B cell (primary cell): ENCODE data around the gene RNF150. TPM values are rescaled to one million over a fixed set of nuclear protein-coding genes. Genes with fewer than 3 reads are reported as not detected.

Experiments used
- ATAC-seq: fragments of 200-7000 bp; cut with Tn5 transposase; one replicate; pipeline ENCODE4 v1.10.0; 2021; ENCODE audit warnings: low read depth, mild to moderate bottlenecking, moderate number of reproducible peaks, moderate library complexity
- CTCF ChIA-PET: fragments of 350-600 bp; sonication (Branson Sonifier 250); formaldehyde crosslinking; loops from one replicate; lab custom pipeline; 2021; ENCODE audit warnings: antibody characterized with exemption, inconsistent platforms; lab: Charles Lee
- POLR2A ChIA-PET: fragments of 350-600 bp; sonication (Branson Sonifier 250); formaldehyde crosslinking; loops from one replicate; lab custom pipeline; 2021; ENCODE audit warnings: antibody characterized with exemption; lab: Charles Lee
- DNase-seq: peaks from one replicate; pipeline ENCODE4 v3.0.0; 2013
- H2AFZ ChIP-seq: 2 replicates; pipeline ENCODE4 v1.6.1; 2012; ENCODE audit warnings: mild to moderate bottlenecking, low read depth, low read length; ENCODE audit not compliant: insufficient read depth, poor library complexity, severe bottlenecking
- H3K27ac ChIP-seq, 2 donors: 1 replicate in 1 of 2; 2 replicates in 1 of 2; pipeline ENCODE4 v1.5.1; 2012 to 2013; ENCODE audit warnings: low read length in 2 of 2, mild to moderate bottlenecking in 2 of 2, moderate library complexity in 1 of 2
- H3K27me3 ChIP-seq, 4 experiments: fragments of 200-600 bp in 1 of 4; sonication (generic) in 1 of 4; replicated peaks in 1 of 4; 1 replicate in 2 of 4; 2 replicates in 2 of 4; pipeline versions ENCODE4 v1.6.1 to v1.7.0; 2013 to 2016; ENCODE audit warnings: low read length in 3 of 4, mild to moderate bottlenecking in 2 of 4, mixed read lengths in 1 of 4, moderate library complexity in 1 of 4; ENCODE audit not compliant: insufficient read depth in 4 of 4, control insufficient read depth in 3 of 4; ENCODE audit errors: control extremely low read depth in 1 of 4
- H3K36me3 ChIP-seq, 2 experiments: replicated peaks in 1 of 2; 1 replicate in 1 of 2; 2 replicates in 1 of 2; pipeline versions ENCODE4 v1.6.1 to v1.7.1; 2013; ENCODE audit warnings: low read length in 1 of 2; ENCODE audit not compliant: insufficient read depth in 2 of 2, control insufficient read depth in 1 of 2; ENCODE audit errors: control extremely low read depth in 1 of 2, extremely low read depth in 1 of 2
- H3K4me1 ChIP-seq, 2 donors: fragments of 200-600 bp in 1 of 2; sonication (generic) in 1 of 2; 1 replicate in 1 of 2; 2 replicates in 1 of 2; pipeline versions ENCODE4 v1.5.1 to v1.6.1; 2013 to 2017; ENCODE audit warnings: low read length in 2 of 2; ENCODE audit not compliant: control insufficient read depth in 2 of 2, insufficient read depth in 2 of 2
- H3K4me2 ChIP-seq: replicated peaks from 2 replicates; pipeline ENCODE3; 2012; ENCODE audit warnings: mild to moderate bottlenecking, low read depth, low read length; ENCODE audit not compliant: poor library complexity, severe bottlenecking
- H3K4me3 ChIP-seq, 5 experiments: fragments of 200-600 bp in 1 of 5; sonication (generic) in 1 of 5; 1 replicate in 3 of 5; 2 replicates in 2 of 5; pipeline versions ENCODE4 v1.5.1 to v1.7.0; 2011 to 2016; ENCODE audit warnings: low read length in 4 of 5, mild to moderate bottlenecking in 4 of 5, low read depth in 2 of 5, control low read depth in 1 of 5, moderate library complexity in 1 of 5; ENCODE audit not compliant: insufficient read depth in 1 of 5; ENCODE audit errors: control extremely low read depth in 1 of 5, extremely low read depth in 1 of 5
- H3K79me2 ChIP-seq: fragments of 200-600 bp; sonication (generic); one replicate; pipeline ENCODE4 v1.6.0; 2016; ENCODE audit warnings: low read length; ENCODE audit not compliant: control insufficient read depth, insufficient read depth
- H3K9ac ChIP-seq: fragments of 200-600 bp; sonication (generic); 2 replicates; pipeline ENCODE4 v1.6.1; 2017; ENCODE audit warnings: mild to moderate bottlenecking, low read length, moderate library complexity
- H3K9me3 ChIP-seq, 3 donors: one replicate each; pipeline versions ENCODE4 v1.6.1 to v1.7.1; 2013; ENCODE audit warnings: low read length in 2 of 3; ENCODE audit not compliant: control insufficient read depth in 2 of 3, insufficient read depth in 1 of 3; ENCODE audit errors: control extremely low read depth in 1 of 3
- H4K20me1 ChIP-seq: 2 replicates; pipeline ENCODE4 v1.6.0; 2012; ENCODE audit warnings: mild to moderate bottlenecking, low read length; ENCODE audit not compliant: insufficient read depth, control insufficient read depth, poor library complexity, severe bottlenecking
- H3K27ac Mint-ChIP-seq: one replicate; pipeline ENCODE4 v1.8.0; 2021; ENCODE audit warnings: mixed read lengths
- H3K27me3 Mint-ChIP-seq: one replicate; pipeline ENCODE4 v1.8.0; 2021; ENCODE audit warnings: mixed read lengths
- H3K4me1 Mint-ChIP-seq: one replicate; pipeline ENCODE4 v1.8.0; 2021; ENCODE audit warnings: mixed read lengths
- H3K4me3 Mint-ChIP-seq: one replicate; pipeline ENCODE4 v1.8.0; 2021; ENCODE audit warnings: mixed read lengths
- H3K9me3 Mint-ChIP-seq: one replicate; pipeline ENCODE4 v1.8.0; 2022; ENCODE audit warnings: mixed read lengths; ENCODE audit not compliant: insufficient read depth
- EZH2 ChIP-seq: IDR thresholded peaks from 2 replicates; pipeline ENCODE4 v1.6.1; 2012; ENCODE audit warnings: borderline replicate concordance, low read depth, mild to moderate bottlenecking, moderate library complexity, low read length; ENCODE audit not compliant: insufficient read depth, poor library complexity, severe bottlenecking
- WGBS: methylation state at CpG from one replicate; pipeline ENCODE4 v1.1.5; 2013; ENCODE audit warnings: missing lambda C conversion rate; ENCODE audit not compliant: insufficient coverage; 5-methylcytosine and 5-hydroxymethylcytosine counted together
- intact Hi-C: fragments of 100-400 bp; cut with micrococcal nuclease; formaldehyde crosslinking; loops from one replicate; pipeline ENCODE4 v1.10.0; 2022
- polyA plus RNA-seq: library from polyadenylated mRNA; depleted of rRNA; stranded (reverse); fragments of >200 nt; gene quantifications from 2 replicates; pipeline ENCODE4 v1.2.3, GENCODE V29; 2012
- total RNA-seq, 2 donors: library from RNA; stranded (reverse); fragments of 120-200 nt in 1 of 2; gene quantifications; 1 replicate in 1 of 2; 2 replicates in 1 of 2; pipeline versions ENCODE4 v1.2.3 to v1.2.4, GENCODE V29; 2013 to 2022
- TF ChIP-seq, protein P1 (sequence below): fragments of 200-600 bp; IDR thresholded peaks from one replicate; pipeline ENCODE4 v1.8.0; 2022; ENCODE audit warnings: antibody characterized with exemption, mild to moderate bottlenecking

The RNF150 gene
- total and polyA plus RNA-seq, 2 donors (not counting 1 experiment from before 2014, with no cell fraction given), result not detected

DNA sequence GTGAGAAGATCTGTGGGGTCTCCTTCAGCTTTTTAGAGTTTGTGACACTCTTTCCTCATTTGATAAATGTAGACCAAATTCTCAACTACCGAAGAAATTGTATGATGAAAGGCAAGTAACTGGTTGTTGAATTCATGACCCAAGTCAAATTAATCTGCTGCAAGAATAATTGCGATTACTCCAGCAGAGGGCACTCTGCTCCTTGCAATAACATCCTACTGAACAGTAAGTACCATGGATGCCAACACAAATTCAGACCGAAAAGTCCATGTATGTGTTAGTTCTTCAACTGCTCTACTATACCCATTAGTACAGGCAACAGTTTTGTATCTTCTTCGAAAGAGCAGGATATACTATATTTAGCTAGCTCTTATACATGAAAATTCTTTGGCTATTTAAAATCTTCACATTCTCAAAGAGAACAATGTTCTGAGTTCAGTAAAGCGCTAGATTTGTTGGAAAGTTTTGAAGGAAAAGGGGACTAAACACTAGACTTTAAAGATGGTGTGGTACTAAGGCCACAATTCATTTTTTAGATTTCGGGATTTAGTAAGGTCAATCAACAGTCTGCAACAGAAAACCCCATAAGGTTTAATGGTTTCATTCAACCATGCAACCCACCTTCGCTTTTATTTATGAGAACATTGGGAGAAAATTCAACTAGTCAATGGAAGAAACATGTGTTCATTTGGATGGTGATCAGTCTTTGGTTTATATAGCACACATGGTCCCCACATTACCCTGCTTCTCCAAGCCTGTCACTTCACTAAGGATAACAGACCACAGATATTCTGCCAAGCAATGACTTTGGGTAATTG, 271.7 kb downstream of the RNF150 start:
- no CpG with 5 or more reads among the region's 7 CpGs for WGBS
- H3K27ac Mint-ChIP-seq, result no peak overlapping the region
- peaks cover 9% of the 10 kb centered on the region for H3K27me3 Mint-ChIP-seq
- intact Hi-C loops, result loop anchor here (1.0 to 10.0 kb wide), 3 partner anchors 23 to 1983 kb away; partner anchors contain the start of gene INPP4B
- peaks cover 15% of the 10 kb centered on the region for H3K4me1 Mint-ChIP-seq
- no peak overlapping the region for H3K27ac ChIP-seq
- peaks cover 0 to 3% (median 0%) of the 10 kb centered on the region in 4 experiments for H3K27me3 ChIP-seq
- no peaks in the 10 kb centered on the region for H3K79me2 ChIP-seq
- ATAC-seq, result peak; percentile 60
- H3K9me3 Mint-ChIP-seq, result no peaks in the 10 kb centered on the region
- H4K20me1 ChIP-seq, result no peaks in the 10 kb centered on the region
- H3K4me3 Mint-ChIP-seq, result no peak overlapping the region
- no peaks in the 10 kb centered on the region for H3K36me3 ChIP-seq
- ChIA-PET POLR2A (no interaction called here), CTCF (interaction anchor here (0.6 to 7.2 kb wide), 5 partner anchors 14 to 502 kb away, joined by 3 to 78 read pairs (median 6); no protein-coding TSS in a partner anchor)
- TF ChIP-seq, protein P1, sequence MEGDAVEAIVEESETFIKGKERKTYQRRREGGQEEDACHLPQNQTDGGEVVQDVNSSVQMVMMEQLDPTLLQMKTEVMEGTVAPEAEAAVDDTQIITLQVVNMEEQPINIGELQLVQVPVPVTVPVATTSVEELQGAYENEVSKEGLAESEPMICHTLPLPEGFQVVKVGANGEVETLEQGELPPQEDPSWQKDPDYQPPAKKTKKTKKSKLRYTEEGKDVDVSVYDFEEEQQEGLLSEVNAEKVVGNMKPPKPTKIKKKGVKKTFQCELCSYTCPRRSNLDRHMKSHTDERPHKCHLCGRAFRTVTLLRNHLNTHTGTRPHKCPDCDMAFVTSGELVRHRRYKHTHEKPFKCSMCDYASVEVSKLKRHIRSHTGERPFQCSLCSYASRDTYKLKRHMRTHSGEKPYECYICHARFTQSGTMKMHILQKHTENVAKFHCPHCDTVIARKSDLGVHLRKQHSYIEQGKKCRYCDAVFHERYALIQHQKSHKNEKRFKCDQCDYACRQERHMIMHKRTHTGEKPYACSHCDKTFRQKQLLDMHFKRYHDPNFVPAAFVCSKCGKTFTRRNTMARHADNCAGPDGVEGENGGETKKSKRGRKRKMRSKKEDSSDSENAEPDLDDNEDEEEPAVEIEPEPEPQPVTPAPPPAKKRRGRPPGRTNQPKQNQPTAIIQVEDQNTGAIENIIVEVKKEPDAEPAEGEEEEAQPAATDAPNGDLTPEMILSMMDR, result peak; percentile 87
- no peak for TF ChIP-seq EZH2
- H3K4me2 ChIP-seq, result no peak overlapping the region
- DNase-seq, result peak; percentile 76
- no peak overlapping the region for H3K9ac ChIP-seq
- peaks cover 3 to 9% of the 10 kb centered on the region in 2 donors for H3K4me1 ChIP-seq
- no peaks in the 10 kb centered on the region for H3K9me3 ChIP-seq
- no peak overlapping the region for H3K4me3 ChIP-seq
- H2AFZ ChIP-seq, result peak overlapping the region; percentile 29

DNA sequence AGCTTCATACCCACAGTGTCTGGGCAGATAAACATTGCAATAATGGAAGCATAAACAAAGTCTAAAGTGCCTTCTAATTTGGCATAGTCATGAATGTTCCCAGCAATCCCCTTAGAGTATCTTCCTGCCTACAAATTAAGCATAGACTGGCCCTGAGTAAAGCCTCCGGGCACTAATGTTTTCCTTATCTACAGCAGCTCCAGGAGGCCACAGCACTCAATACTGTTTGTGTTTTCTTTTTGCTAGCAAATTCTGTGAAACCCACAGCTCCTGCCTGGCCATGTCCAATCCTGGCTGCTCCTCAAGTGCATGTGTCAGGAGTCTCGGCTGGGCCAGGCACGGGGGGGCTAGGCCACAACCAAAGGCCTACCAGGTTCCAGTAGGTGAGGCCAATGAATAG, 274.4 kb downstream of the RNF150 start:
- Mint-ChIP-seq H3K4me3 (no peak overlapping the region), H3K4me1 (peaks cover 15% of the 10 kb centered on the region), H3K9me3 (no peaks in the 10 kb centered on the region), H3K27ac (no peak overlapping the region), H3K27me3 (peaks cover 4% of the 10 kb centered on the region)
- H3K9ac ChIP-seq, result no peak overlapping the region
- ChIA-PET POLR2A (no interaction called here), CTCF (interaction anchor here (1.1 to 7.9 kb wide), 9 partner anchors 9 to 499 kb away, joined by 3 to 78 read pairs (median 3); no protein-coding TSS in a partner anchor)
- H3K4me3 ChIP-seq, result no peak overlapping the region
- no peak for DNase-seq
- no peak overlapping the region for H3K27ac ChIP-seq
- no peaks in the 10 kb centered on the region for H4K20me1 ChIP-seq
- 100% methylated on average over 3 of the region's 3 CpGs for WGBS
- no peak overlapping the region for H2AFZ ChIP-seq
- TF ChIP-seq, protein P1, result no peak
- no peak for TF ChIP-seq EZH2
- H3K9me3 ChIP-seq, result no peaks in the 10 kb centered on the region
- no peak for ATAC-seq
- H3K36me3 ChIP-seq, result no peaks in the 10 kb centered on the region
- no peak overlapping the region for H3K4me2 ChIP-seq
- no peaks in the 10 kb centered on the region for H3K27me3 ChIP-seq
- no peaks in the 10 kb centered on the region for H3K79me2 ChIP-seq
- intact Hi-C loops, result no loop called here
- H3K4me1 ChIP-seq, result peaks cover 3 to 9% of the 10 kb centered on the region in 2 donors
